HepG2 (cell line): ENCODE results near the gene STX10. TPM values are rescaled to one million over a fixed set of nuclear protein-coding genes. Genes with fewer than 3 reads are reported as not detected.

Experiments
- CHCHD3 ChIP-seq: sonication (generic); formaldehyde crosslinking; IDR thresholded peaks from 2 replicates; pipeline ENCODE4 v1.8.0; 2022; ENCODE audit warnings: mild to moderate bottlenecking, missing genetic modification reagents, moderate library complexity
- CHD4 ChIP-seq: fragments of 200-600 bp; sonication (generic); IDR thresholded peaks from 2 replicates; pipeline ENCODE4 v1.7.0; 2017; ENCODE audit warnings: mild to moderate bottlenecking, low read length, borderline replicate concordance
- KDM2A ChIP-seq: sonication (generic); formaldehyde crosslinking; IDR thresholded peaks from 2 replicates; pipeline ENCODE4 v1.4.0; 2020; ENCODE audit warnings: low read depth, missing genetic modification reagents, borderline replicate concordance
- MATR3 ChIP-seq: sonication (generic); formaldehyde crosslinking; IDR thresholded peaks from 2 replicates; pipeline ENCODE4 v1.4.0; 2020; ENCODE audit warnings: missing genetic modification reagents
- NAIF1 ChIP-seq: sonication (generic); formaldehyde crosslinking; IDR thresholded peaks from 2 replicates; pipeline ENCODE4 v1.5.0; 2020; ENCODE audit warnings: mild to moderate bottlenecking, missing genetic modification reagents, borderline replicate concordance
- NFYB ChIP-seq: sonication (generic); formaldehyde crosslinking; IDR thresholded peaks from 2 replicates; pipeline ENCODE4 v1.4.0; 2020; ENCODE audit warnings: missing genetic modification reagents
- SOX6 ChIP-seq, 2 experiments: fragments of 450-650 bp in 1 of 2; sonication (generic) in 1 of 2; formaldehyde crosslinking in 1 of 2; IDR thresholded peaks; 2 replicates each; pipeline versions ENCODE4 v1.4.0 to v1.6.1; 2017 to 2020; ENCODE audit warnings: antibody characterized with exemption in 1 of 2, mild to moderate bottlenecking in 1 of 2, missing genetic modification reagents in 1 of 2
- TCF7L2 ChIP-seq: IDR thresholded peaks from 2 replicates; pipeline ENCODE4 v1.6.1; 2011; ENCODE audit warnings: mild to moderate bottlenecking, low read depth, low read length, moderate library complexity
- ZNF331 ChIP-seq: sonication (generic); formaldehyde crosslinking; IDR thresholded peaks from 2 replicates; pipeline ENCODE4 v1.4.0; 2020; ENCODE audit warnings: missing genetic modification reagents
- ZNF629 ChIP-seq: sonication (generic); formaldehyde crosslinking; conservative IDR thresholded peaks from 2 replicates; pipeline ENCODE4 v1.5.0; 2020; ENCODE audit warnings: missing genetic modification reagents
- ZNF678 ChIP-seq: sonication (generic); formaldehyde crosslinking; IDR thresholded peaks from 2 replicates; pipeline ENCODE4 v1.4.0; 2020; ENCODE audit warnings: mild to moderate bottlenecking, missing genetic modification reagents
- polyA plus RNA-seq, 8 experiments: library from polyadenylated mRNA; depleted of rRNA in 3 of 8; stranded (reverse) in 7 of 8; unstranded in 1 of 8; fragments of >200 nt; fragmentation: Illumina TruSeq in 4 of 8; extraction: Trizol in 4 of 8; gene quantifications; 2 replicates each; pipeline versions ENCODE4 v1.2.1 to v1.2.3, GENCODE V29; 2011 to 2016; ENCODE audit warnings: low read depth in 4 of 8, missing spikeins in 1 of 8, mixed read lengths in 1 of 8; ENCODE audit not compliant: insufficient read depth in 1 of 8
- total RNA-seq, 5 experiments: library from RNA; depleted of rRNA; stranded (reverse); fragments of >200 nt; fragmentation: Illumina TruSeq; extraction: Trizol; gene quantifications; 2 replicates each; pipeline ENCODE4 v1.2.3, GENCODE V29; 2016; ENCODE audit warnings: low read depth in 1 of 5
- TF ChIP-seq, protein P1 (sequence below): sonication (generic); formaldehyde crosslinking; IDR thresholded peaks from 2 replicates; pipeline ENCODE4 v1.4.0; 2020; ENCODE audit warnings: mild to moderate bottlenecking, missing genetic modification reagents
- TF ChIP-seq, protein P2 (sequence below): sonication (generic); formaldehyde crosslinking; IDR thresholded peaks from 2 replicates; pipeline ENCODE4 v1.4.0; 2020; ENCODE audit warnings: missing genetic modification reagents
- TF ChIP-seq, protein P3 (sequence below): IDR thresholded peaks from 2 replicates; pipeline ENCODE4 v1.6.1; 2016; ENCODE audit warnings: low read depth, borderline replicate concordance
- TF ChIP-seq, protein P4 (sequence below): sonication (generic); formaldehyde crosslinking; IDR thresholded peaks from 2 replicates; pipeline ENCODE4 v1.4.0; 2020; ENCODE audit warnings: mild to moderate bottlenecking, missing genetic modification reagents
- TF ChIP-seq, protein P5 (sequence below): sonication (generic); formaldehyde crosslinking; IDR thresholded peaks from 2 replicates; pipeline ENCODE4 v1.5.1; 2020; ENCODE audit warnings: mild to moderate bottlenecking, missing genetic modification reagents, moderate library complexity
- TF ChIP-seq, protein P6 (sequence below): sonication (generic); formaldehyde crosslinking; IDR thresholded peaks from 2 replicates; pipeline ENCODE4 v1.8.0; 2022; ENCODE audit warnings: mild to moderate bottlenecking, missing genetic modification reagents, moderate library complexity
- TF ChIP-seq, protein P7 (sequence below): sonication (generic); formaldehyde crosslinking; IDR thresholded peaks from 2 replicates; pipeline ENCODE4 v1.4.0; 2020; ENCODE audit warnings: missing genetic modification reagents

Gene STX10
- total and polyA plus RNA-seq, 2 of the 13 experiments (the other 11 are each of a cell fraction or from before 2014, with no cell fraction given) = 47.9 to 66.4 TPM

DNA sequence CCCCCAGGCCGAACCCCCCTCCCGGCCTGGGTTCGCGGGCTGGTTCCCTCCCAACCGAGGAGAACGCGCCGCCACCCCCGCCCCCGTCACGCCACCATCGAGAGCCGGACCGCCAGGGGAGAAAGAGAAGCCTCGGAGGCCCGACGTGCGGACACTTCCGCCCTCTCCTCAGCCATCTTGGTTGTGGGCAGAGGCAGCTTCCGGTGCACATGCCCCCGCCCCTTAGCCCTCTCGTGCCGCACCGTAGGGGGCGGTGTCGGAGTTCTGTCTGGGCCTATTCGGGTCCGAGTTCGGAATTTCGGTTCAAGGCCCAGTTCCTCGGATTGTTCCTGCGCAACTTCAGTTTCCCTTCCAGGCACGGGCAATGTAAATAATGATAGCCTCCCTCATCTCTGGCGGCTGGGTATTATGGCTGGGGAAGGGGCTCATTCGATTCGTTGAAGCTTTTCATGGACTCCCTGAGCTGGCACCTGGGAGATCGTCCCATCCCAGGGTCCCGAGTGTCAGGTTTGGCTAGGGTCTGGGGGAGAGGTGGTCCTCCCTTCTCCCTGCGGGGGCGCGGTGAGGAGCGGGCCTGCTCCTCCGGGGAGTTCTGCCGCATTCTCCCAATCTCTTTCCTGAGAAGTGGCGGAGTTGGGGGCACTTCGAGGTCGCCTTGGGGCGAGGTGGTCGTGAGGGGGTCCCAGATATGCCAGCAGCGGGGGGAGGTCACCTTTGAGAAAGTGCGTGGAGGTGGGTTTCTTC, at the start of gene STX10, which contains the start of gene IER2 (continued):
- TF ChIP-seq, protein P1, sequence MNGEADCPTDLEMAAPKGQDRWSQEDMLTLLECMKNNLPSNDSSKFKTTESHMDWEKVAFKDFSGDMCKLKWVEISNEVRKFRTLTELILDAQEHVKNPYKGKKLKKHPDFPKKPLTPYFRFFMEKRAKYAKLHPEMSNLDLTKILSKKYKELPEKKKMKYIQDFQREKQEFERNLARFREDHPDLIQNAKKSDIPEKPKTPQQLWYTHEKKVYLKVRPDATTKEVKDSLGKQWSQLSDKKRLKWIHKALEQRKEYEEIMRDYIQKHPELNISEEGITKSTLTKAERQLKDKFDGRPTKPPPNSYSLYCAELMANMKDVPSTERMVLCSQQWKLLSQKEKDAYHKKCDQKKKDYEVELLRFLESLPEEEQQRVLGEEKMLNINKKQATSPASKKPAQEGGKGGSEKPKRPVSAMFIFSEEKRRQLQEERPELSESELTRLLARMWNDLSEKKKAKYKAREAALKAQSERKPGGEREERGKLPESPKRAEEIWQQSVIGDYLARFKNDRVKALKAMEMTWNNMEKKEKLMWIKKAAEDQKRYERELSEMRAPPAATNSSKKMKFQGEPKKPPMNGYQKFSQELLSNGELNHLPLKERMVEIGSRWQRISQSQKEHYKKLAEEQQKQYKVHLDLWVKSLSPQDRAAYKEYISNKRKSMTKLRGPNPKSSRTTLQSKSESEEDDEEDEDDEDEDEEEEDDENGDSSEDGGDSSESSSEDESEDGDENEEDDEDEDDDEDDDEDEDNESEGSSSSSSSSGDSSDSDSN (CRISPR knock-in tag) = peak; percentile 61; the same call in 1 of the 2 replicates
- TF ChIP-seq, protein P2, sequence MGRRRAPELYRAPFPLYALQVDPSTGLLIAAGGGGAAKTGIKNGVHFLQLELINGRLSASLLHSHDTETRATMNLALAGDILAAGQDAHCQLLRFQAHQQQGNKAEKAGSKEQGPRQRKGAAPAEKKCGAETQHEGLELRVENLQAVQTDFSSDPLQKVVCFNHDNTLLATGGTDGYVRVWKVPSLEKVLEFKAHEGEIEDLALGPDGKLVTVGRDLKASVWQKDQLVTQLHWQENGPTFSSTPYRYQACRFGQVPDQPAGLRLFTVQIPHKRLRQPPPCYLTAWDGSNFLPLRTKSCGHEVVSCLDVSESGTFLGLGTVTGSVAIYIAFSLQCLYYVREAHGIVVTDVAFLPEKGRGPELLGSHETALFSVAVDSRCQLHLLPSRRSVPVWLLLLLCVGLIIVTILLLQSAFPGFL (CRISPR knock-in tag) = no peak
- TF ChIP-seq NFYB (CRISPR knock-in tag) (peak; percentile 26; the same call in 1 of the 2 replicates), ZNF629 (0 out of 2 replicates have a peak, but pooled peaks have one; percentile 7), NAIF1 (CRISPR knock-in tag) (peak; percentile 73; the same call in 1 of the 2 replicates), CHD4 (no peak), ZNF331 (CRISPR knock-in tag) (peak; percentile 87), MATR3 (CRISPR knock-in tag) (no peak), SOX6 (IDR thresholded peaks at IDR 0.05) (no peak), SOX6 (CRISPR knock-in tag; IDR thresholded peaks at IDR 0.05) (peak; percentile 68), ZNF678 (0 out of 2 replicates have a peak, but pooled peaks have one; percentile 24), CHCHD3 (no peak), KDM2A (peak; percentile 87), TCF7L2 (no peak)
- TF ChIP-seq, protein P3, sequence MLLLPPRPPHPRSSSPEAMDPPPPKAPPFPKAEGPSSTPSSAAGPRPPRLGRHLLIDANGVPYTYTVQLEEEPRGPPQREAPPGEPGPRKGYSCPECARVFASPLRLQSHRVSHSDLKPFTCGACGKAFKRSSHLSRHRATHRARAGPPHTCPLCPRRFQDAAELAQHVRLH (CRISPR knock-in tag) = peak; percentile 95; the same call in 1 of the 2 replicates
- TF ChIP-seq, protein P4, sequence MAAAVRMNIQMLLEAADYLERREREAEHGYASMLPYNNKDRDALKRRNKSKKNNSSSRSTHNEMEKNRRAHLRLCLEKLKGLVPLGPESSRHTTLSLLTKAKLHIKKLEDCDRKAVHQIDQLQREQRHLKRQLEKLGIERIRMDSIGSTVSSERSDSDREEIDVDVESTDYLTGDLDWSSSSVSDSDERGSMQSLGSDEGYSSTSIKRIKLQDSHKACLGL = peak; percentile 18; the same call in 1 of the 2 replicates
- TF ChIP-seq, protein P5, sequence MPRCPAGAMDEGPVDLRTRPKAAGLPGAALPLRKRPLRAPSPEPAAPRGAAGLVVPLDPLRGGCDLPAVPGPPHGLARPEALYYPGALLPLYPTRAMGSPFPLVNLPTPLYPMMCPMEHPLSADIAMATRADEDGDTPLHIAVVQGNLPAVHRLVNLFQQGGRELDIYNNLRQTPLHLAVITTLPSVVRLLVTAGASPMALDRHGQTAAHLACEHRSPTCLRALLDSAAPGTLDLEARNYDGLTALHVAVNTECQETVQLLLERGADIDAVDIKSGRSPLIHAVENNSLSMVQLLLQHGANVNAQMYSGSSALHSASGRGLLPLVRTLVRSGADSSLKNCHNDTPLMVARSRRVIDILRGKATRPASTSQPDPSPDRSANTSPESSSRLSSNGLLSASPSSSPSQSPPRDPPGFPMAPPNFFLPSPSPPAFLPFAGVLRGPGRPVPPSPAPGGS (CRISPR knock-in tag) = 0 out of 2 replicates have a peak, but pooled peaks have one; percentile 49
- TF ChIP-seq, protein P6, sequence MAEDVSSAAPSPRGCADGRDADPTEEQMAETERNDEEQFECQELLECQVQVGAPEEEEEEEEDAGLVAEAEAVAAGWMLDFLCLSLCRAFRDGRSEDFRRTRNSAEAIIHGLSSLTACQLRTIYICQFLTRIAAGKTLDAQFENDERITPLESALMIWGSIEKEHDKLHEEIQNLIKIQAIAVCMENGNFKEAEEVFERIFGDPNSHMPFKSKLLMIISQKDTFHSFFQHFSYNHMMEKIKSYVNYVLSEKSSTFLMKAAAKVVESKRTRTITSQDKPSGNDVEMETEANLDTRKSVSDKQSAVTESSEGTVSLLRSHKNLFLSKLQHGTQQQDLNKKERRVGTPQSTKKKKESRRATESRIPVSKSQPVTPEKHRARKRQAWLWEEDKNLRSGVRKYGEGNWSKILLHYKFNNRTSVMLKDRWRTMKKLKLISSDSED (CRISPR knock-in tag) = no peak
- TF ChIP-seq, protein P7, sequence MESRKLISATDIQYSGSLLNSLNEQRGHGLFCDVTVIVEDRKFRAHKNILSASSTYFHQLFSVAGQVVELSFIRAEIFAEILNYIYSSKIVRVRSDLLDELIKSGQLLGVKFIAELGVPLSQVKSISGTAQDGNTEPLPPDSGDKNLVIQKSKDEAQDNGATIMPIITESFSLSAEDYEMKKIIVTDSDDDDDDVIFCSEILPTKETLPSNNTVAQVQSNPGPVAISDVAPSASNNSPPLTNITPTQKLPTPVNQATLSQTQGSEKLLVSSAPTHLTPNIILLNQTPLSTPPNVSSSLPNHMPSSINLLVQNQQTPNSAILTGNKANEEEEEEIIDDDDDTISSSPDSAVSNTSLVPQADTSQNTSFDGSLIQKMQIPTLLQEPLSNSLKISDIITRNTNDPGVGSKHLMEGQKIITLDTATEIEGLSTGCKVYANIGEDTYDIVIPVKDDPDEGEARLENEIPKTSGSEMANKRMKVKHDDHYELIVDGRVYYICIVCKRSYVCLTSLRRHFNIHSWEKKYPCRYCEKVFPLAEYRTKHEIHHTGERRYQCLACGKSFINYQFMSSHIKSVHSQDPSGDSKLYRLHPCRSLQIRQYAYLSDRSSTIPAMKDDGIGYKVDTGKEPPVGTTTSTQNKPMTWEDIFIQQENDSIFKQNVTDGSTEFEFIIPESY (CRISPR knock-in tag) = peak; percentile 69
